Uterus (tissue), 2 donors: ENCODE measurements around the gene NPR2.

Experiments
- CTCF ChIP-seq, 4 experiments: fragments of 200-600 bp in 2 of 4; fragments of 450-650 bp in 2 of 4; sonication (generic) in 2 of 4; IDR thresholded peaks; one replicate each; pipeline ENCODE4 v1.5.1; 2016 to 2019; ENCODE audit warnings: antibody characterized with exemption in 4 of 4, mild to moderate bottlenecking in 2 of 4, moderate library complexity in 1 of 4
- POLR2A ChIP-seq, 2 donors: fragments of 450-650 bp; IDR thresholded peaks; one replicate each; pipeline ENCODE4 v1.6.1; 2016; ENCODE audit warnings: antibody characterized with exemption in 2 of 2, mild to moderate bottlenecking in 1 of 2, moderate library complexity in 1 of 2

GRCh38 chr9:35818341-35818740 lies 26.9 kb downstream of the NPR2 start:
- TF ChIP-seq CTCF (IDR thresholded peaks at IDR 0.05) (no peak), POLR2A (IDR thresholded peaks at IDR 0.05) (no peak)
